ENCODE results near the gene DAPP1.
"Not testable (repeated sequence)": the region's sequence is repeated elsewhere in the genome, so short reads cannot be mapped to it uniquely, and the experiment has no call there.

The DAPP1 gene

GRCh38 chr4:99816545-99817308 is at the start of gene DAPP1:
DAPP1 (plus strand) TSS chr4:99816827; CDS start chr4:99816914, 87 bp downstream.
- no peak for FAIRE-seq

GRCh38 chr4:99770842-99771241 is 45.8 kb upstream of the DAPP1 start:
- FAIRE-seq = not testable (repeated sequence)

GRCh38 chr4:99783940-99784339 is 32.7 kb upstream of the DAPP1 start:
- no peak for FAIRE-seq

GRCh38 chr4:99784842-99785241 is 31.8 kb upstream of the DAPP1 start:
- FAIRE-seq = no peak

GRCh38 chr4:99790796-99791617 is 25.6 kb upstream of the DAPP1 start:
- no peak for FAIRE-seq

GRCh38 chr4:99800332-99801004 is 16.2 kb upstream of the DAPP1 start:
- FAIRE-seq = no peak

- FAIRE-seq = no peak
These were observed 15.5 kb upstream of the DAPP1 start for GRCh38 chr4:99801005-99801699.

GRCh38 chr4:99803566-99804101 is 13.0 kb upstream of the DAPP1 start:
- FAIRE-seq = no peak

GRCh38 chr4:99806545-99806944 is 10.1 kb upstream of the DAPP1 start:
- no peak for FAIRE-seq

GRCh38 chr4:99807666-99808065 is 9.0 kb upstream of the DAPP1 start:
- FAIRE-seq = no peak

GRCh38 chr4:99808260-99808857 is 8.3 kb upstream of the DAPP1 start:
- FAIRE-seq = no peak

- no peak for FAIRE-seq
These were observed 7.3 kb upstream of the DAPP1 start for GRCh38 chr4:99809326-99809725.

- no peak for FAIRE-seq
These were observed 6.1 kb upstream of the DAPP1 start for GRCh38 chr4:99810536-99810935.

- FAIRE-seq = no peak
These were observed 5.5 kb upstream of the DAPP1 start for GRCh38 chr4:99811117-99811516.

- no peak for FAIRE-seq
These were observed 4.8 kb upstream of the DAPP1 start for GRCh38 chr4:99811850-99812249.

- FAIRE-seq = no peak
These were observed 1.0 kb upstream of the DAPP1 start for GRCh38 chr4:99815597-99816011.

GRCh38 chr4:99817309-99817890 is 773 bp downstream of the DAPP1 start:
- no peak for FAIRE-seq

- FAIRE-seq = no peak
These were observed 2.0 kb downstream of the DAPP1 start for GRCh38 chr4:99818661-99819060.

- FAIRE-seq = no peak
These were observed 5.4 kb downstream of the DAPP1 start for GRCh38 chr4:99821918-99822503.

GRCh38 chr4:99822734-99823133 is 6.1 kb downstream of the DAPP1 start:
- no peak for FAIRE-seq

- no peak for FAIRE-seq
These were observed 7.5 kb downstream of the DAPP1 start for GRCh38 chr4:99824070-99824599.
